ENCODE results near the gene CIBAR2. TPM values are rescaled to one million over a fixed set of nuclear protein-coding genes. Genes with fewer than 3 reads are reported as not detected.

The CIBAR2 gene
- total RNA-seq, 5 donors from 2014 or later (not counting 1 experiment from before 2014, with no cell fraction given): not detected

DNA sequence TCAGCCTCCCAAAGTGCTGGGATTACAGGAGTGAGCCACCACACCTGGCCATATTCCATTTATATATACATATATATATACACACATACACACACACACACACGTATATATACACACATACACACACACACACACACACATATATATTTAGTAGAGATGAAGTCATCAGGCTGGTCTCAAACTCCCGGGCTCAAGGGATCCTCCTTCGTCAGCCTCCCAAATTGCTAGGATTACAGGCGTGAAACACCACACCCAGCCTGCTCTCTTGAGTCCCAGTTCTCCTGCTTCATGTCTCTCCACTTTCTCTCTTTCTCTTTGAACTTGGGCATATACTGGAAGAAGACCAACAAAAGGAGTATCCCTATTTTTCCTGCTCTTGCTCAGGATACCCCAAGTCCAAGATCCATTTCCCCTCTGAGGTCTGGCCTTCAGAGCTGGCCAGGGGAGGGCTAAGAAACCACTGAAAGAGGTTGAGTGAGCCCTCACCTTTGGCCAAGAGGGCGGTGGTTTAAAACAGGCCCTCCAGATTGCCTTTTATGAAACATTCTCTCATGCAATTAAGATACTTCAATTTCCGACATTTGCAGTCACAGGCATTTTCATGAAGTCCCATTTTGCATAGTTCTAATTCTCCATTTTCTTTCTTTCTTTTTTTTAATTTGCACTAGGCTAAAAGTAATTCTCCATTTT lies 37.9 kb downstream of the CIBAR2 start:
- Mint-ChIP-seq H3K4me1 (no peaks in the 10 kb centered on the region), H3K36me3 (peaks cover 43% of the 10 kb centered on the region), H3K27me3 (no peaks in the 10 kb centered on the region), H3K9me3 (no peaks in the 10 kb centered on the region), H3K4me3 (no peak overlapping the region), H3K27ac (no peak overlapping the region)
- ChIA-PET CTCF (no interaction called here), POLR2A (no interaction called here)
- no peak overlapping the region for H3K27ac ChIP-seq (ENCODE audit: low read length)
- ATAC-seq (replicated peaks in 1 of 4): no peak
- peaks cover 7 to 74% of the 10 kb centered on the region in 2 donors for H3K36me3 ChIP-seq (ENCODE audit: control insufficient read depth in 2 of 2, extremely low read depth in 1 of 2, insufficient read depth in 1 of 2, low read length in 1 of 2)
- H3K9me3 ChIP-seq: no peaks in the 10 kb centered on the region
- peaks cover 0 to 3% of the 10 kb centered on the region in 2 experiments for H3K27me3 ChIP-seq (replicated peaks in 1 of 2; ENCODE audit: control insufficient read depth in 2 of 2, extremely low read depth in 1 of 2, insufficient read depth in 2 of 2, low read length in 1 of 2)
- no peak for DNase-seq
- no peak overlapping the region for H3K4me3 ChIP-seq (ENCODE audit: control insufficient read depth in 1 of 2, extremely low read depth in 1 of 2, low read length in 1 of 2)
- no peaks in the 10 kb centered on the region for H3K4me1 ChIP-seq (ENCODE audit: control insufficient read depth in 1 of 2, extremely low read depth in 1 of 2, insufficient read depth in 2 of 2, low read length in 2 of 2)
- WGBS (ENCODE audit: insufficient coverage): 86% methylated on average over 3 of the region's 6 CpGs

- H3K27me3 Mint-ChIP-seq: no peaks in the 10 kb centered on the region
- H3K27ac Mint-ChIP-seq: no peak overlapping the region
- no peaks in the 10 kb centered on the region for H3K9me3 Mint-ChIP-seq
- no peaks in the 10 kb centered on the region for H3K4me1 Mint-ChIP-seq
- ATAC-seq (replicated peaks in 1 of 4) (no peak), DNase-seq (no peak)
- H3K4me1 ChIP-seq (ENCODE audit: control insufficient read depth in 1 of 2, extremely low read depth in 1 of 2, insufficient read depth in 2 of 2, low read length in 2 of 2): no peaks in the 10 kb centered on the region
- H3K36me3 Mint-ChIP-seq: peaks cover 39% of the 10 kb centered on the region
- no peaks in the 10 kb centered on the region for H3K9me3 ChIP-seq
- ChIA-PET CTCF (no interaction called here), POLR2A (interaction anchor here in 1 of 2 donors (0.5 to 0.6 kb wide), 3 partner anchors 18 to 708 kb away, joined by 4 to 9 read pairs (median 8); no protein-coding TSS in a partner anchor)
- no peak overlapping the region for H3K4me3 Mint-ChIP-seq
- H3K27me3 ChIP-seq (replicated peaks in 1 of 2; ENCODE audit: control insufficient read depth in 2 of 2, extremely low read depth in 1 of 2, insufficient read depth in 2 of 2, low read length in 1 of 2): peaks cover 0 to 3% of the 10 kb centered on the region in 2 experiments
- no peak overlapping the region for H3K4me3 ChIP-seq (ENCODE audit: control insufficient read depth in 1 of 2, extremely low read depth in 1 of 2, low read length in 1 of 2)
- peaks cover 7 to 70% of the 10 kb centered on the region in 2 donors for H3K36me3 ChIP-seq (ENCODE audit: control insufficient read depth in 2 of 2, extremely low read depth in 1 of 2, insufficient read depth in 1 of 2, low read length in 1 of 2)
- WGBS (ENCODE audit: insufficient coverage): 95% methylated on average over 11 of the region's 13 CpGs
- no peak overlapping the region for H3K27ac ChIP-seq (ENCODE audit: low read length)
Measured at GRCh38 chr16:85072947-85073346, 39.3 kb downstream of the CIBAR2 start.

DNA sequence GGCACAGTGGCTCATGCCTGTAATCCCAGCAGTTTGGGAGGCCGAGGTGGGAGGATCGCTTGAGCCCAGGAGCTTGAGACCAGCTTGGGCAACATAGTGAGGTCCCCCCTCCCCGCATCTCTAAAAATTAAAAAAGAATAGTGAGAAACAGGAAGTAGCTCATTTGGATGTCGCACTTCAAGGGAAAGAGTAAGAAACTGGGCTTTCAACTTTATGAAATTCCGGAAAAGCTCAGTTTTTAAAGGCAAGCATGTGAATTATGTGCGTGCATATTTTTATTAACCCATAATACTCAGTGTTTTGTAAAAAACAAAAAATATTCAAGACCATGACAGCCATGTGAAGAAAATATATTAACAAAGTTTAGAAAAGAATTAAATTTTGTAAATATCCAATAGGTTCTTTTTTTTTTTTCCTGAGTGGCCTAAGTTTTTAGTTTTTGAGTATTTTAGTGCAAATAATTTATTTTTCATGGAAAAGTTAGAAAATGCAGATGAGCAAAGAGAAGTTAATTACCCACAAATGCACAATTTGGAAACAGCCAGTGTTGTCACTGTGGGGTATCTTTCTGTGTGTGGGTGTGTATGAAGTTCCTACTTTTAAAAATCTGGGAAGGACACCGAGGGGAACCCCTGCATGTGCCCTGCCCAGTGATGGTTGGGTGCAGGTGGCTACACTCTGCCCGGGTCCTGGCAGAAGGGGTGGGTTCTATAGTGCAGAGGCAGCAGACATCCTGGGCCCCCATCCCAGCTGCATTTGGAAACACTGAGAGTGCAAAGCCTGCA lies 40.0 kb downstream of the CIBAR2 start:
- H3K36me3 ChIP-seq (ENCODE audit: control insufficient read depth in 2 of 2, extremely low read depth in 1 of 2, insufficient read depth in 1 of 2, low read length in 1 of 2): peaks cover 10 to 65% of the 10 kb centered on the region in 2 donors

DNA sequence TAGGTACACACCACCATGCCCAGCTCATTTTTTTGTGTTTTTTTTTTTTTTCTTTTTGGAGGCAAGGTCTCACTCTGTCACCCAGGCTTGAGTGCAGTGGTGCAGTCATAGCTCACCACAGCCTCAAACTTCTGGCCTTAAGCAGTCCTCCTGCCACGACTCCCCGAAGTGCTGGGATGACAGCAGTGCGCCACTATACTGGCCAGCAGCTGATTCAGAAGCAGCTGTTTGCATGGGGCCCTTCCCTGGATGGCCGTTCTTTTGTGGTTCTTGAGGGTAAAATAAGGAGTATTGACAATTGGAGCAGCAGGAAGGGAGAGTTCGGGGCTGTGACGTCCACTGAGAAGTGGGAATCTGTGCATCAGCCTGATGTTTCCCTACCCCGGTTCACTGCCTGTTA lies 43.1 kb downstream of the CIBAR2 start:
- WGBS (ENCODE audit: insufficient coverage): 96% methylated on average over 6 of the region's 7 CpGs
- Mint-ChIP-seq H3K36me3 (peaks cover 28% of the 10 kb centered on the region), H3K4me1 (peaks cover 0 to 7% (median 0%) of the 10 kb centered on the region in 3 donors), H3K27me3 (no peaks in the 10 kb centered on the region), H3K9me3 (no peaks in the 10 kb centered on the region), H3K4me3 (no peak overlapping the region), H3K27ac (no peak overlapping the region)
- no peaks in the 10 kb centered on the region for H3K4me1 ChIP-seq (ENCODE audit: control insufficient read depth in 1 of 2, extremely low read depth in 1 of 2, insufficient read depth in 2 of 2, low read length in 2 of 2)
- H3K27ac ChIP-seq (ENCODE audit: low read length): no peak overlapping the region
- DNase-seq (no peak), ATAC-seq (replicated peaks in 1 of 4) (no peak)
- ChIA-PET POLR2A (interaction anchor here in 1 of 2 donors (0.6 kb wide), 2 partner anchors 11 to 96 kb away, joined by 3 to 4 read pairs; no protein-coding TSS in a partner anchor), CTCF (no interaction called here)
- peaks cover 15 to 43% of the 10 kb centered on the region in 2 donors for H3K36me3 ChIP-seq (ENCODE audit: control insufficient read depth in 2 of 2, extremely low read depth in 1 of 2, insufficient read depth in 1 of 2, low read length in 1 of 2)
- peaks cover 0 to 3% of the 10 kb centered on the region in 2 experiments for H3K27me3 ChIP-seq (replicated peaks in 1 of 2; ENCODE audit: control insufficient read depth in 2 of 2, extremely low read depth in 1 of 2, insufficient read depth in 2 of 2, low read length in 1 of 2)
- no peak overlapping the region for H3K4me3 ChIP-seq (ENCODE audit: control insufficient read depth in 1 of 2, extremely low read depth in 1 of 2, low read length in 1 of 2)
- no peaks in the 10 kb centered on the region for H3K9me3 ChIP-seq

More for the DNA sequence above, 40.0 kb downstream of the CIBAR2 start:
- H3K4me1 Mint-ChIP-seq: no peaks in the 10 kb centered on the region
- ChIA-PET POLR2A (interaction anchor here in 1 of 2 donors (0.5 kb wide), 1 partner anchor 18 kb away, joined by 9 read pairs; no protein-coding TSS in a partner anchor), CTCF (no interaction called here)
- WGBS (ENCODE audit: insufficient coverage): 72% methylated on average over 2 of the region's 8 CpGs
- ATAC-seq (replicated peaks in 1 of 4): no peak
- H3K4me3 Mint-ChIP-seq: no peak overlapping the region
- Histone ChIP-seq H3K4me3 (ENCODE audit: control insufficient read depth in 1 of 2, extremely low read depth in 1 of 2, low read length in 1 of 2) (no peak overlapping the region), H3K9me3 (no peaks in the 10 kb centered on the region), H3K27me3 (replicated peaks in 1 of 2; ENCODE audit: control insufficient read depth in 2 of 2, extremely low read depth in 1 of 2, insufficient read depth in 2 of 2, low read length in 1 of 2) (peaks cover 0 to 3% of the 10 kb centered on the region in 2 experiments), H3K27ac (ENCODE audit: low read length) (no peak overlapping the region), H3K4me1 (ENCODE audit: control insufficient read depth in 1 of 2, extremely low read depth in 1 of 2, insufficient read depth in 2 of 2, low read length in 2 of 2) (no peaks in the 10 kb centered on the region)
- H3K36me3 Mint-ChIP-seq: peaks cover 39% of the 10 kb centered on the region
- peak overlapping the region in 1 of 2 donors; percentile 31 for H3K27ac Mint-ChIP-seq
- H3K27me3 Mint-ChIP-seq: no peaks in the 10 kb centered on the region
- DNase-seq: no peak
- H3K9me3 Mint-ChIP-seq: no peaks in the 10 kb centered on the region

DNA sequence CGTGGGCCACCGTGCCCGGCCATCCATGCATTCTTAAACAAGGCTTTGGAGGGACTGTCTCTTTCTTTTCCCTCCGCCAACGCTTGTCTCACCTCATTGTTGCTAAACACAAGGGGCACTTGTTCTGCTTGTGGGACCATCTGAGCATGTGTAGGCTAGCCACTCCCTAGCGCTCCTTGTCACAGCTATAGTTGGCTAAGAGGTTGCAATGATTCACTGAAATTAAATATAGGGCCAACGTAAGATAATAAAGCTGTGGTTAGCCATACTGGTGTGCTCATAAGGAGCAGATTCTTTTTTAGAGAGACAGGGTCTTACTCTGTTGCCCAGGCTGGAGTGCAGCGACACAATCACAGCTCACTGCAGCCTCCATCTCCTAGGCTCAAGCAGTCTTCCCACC lies 43.5 kb downstream of the CIBAR2 start:
- Histone ChIP-seq H3K4me3 (ENCODE audit: control insufficient read depth in 1 of 2, extremely low read depth in 1 of 2, low read length in 1 of 2) (no peak overlapping the region), H3K36me3 (ENCODE audit: control insufficient read depth in 2 of 2, extremely low read depth in 1 of 2, insufficient read depth in 1 of 2, low read length in 1 of 2) (peaks cover 15 to 42% of the 10 kb centered on the region in 2 donors), H3K4me1 (ENCODE audit: control insufficient read depth in 1 of 2, extremely low read depth in 1 of 2, insufficient read depth in 2 of 2, low read length in 2 of 2) (no peaks in the 10 kb centered on the region), H3K27me3 (replicated peaks in 1 of 2; ENCODE audit: control insufficient read depth in 2 of 2, extremely low read depth in 1 of 2, insufficient read depth in 2 of 2, low read length in 1 of 2) (peaks cover 0 to 3% of the 10 kb centered on the region in 2 experiments), H3K27ac (ENCODE audit: low read length) (no peak overlapping the region), H3K9me3 (no peaks in the 10 kb centered on the region)
- POLR2A ChIA-PET: interaction anchor here in 1 of 2 donors (0.6 kb wide), 1 partner anchor 96 kb away, joined by 4 read pairs; no protein-coding TSS in a partner anchor
- H3K4me1 Mint-ChIP-seq: peaks cover 0 to 7% (median 0%) of the 10 kb centered on the region in 3 donors
- H3K4me3 Mint-ChIP-seq: no peak overlapping the region
- DNase-seq: no peak
- no peak overlapping the region for H3K27ac Mint-ChIP-seq
- ATAC-seq (replicated peaks in 1 of 4): no peak
- CTCF ChIA-PET: no interaction called here
- peaks cover 27% of the 10 kb centered on the region for H3K36me3 Mint-ChIP-seq
- no peaks in the 10 kb centered on the region for H3K27me3 Mint-ChIP-seq
- WGBS (ENCODE audit: insufficient coverage): 98% methylated on average over 7 of the region's 8 CpGs
- no peaks in the 10 kb centered on the region for H3K9me3 Mint-ChIP-seq

GRCh38 chr16:85067426-85067825 lies 44.8 kb downstream of the CIBAR2 start:
- peaks cover 0 to 3% of the 10 kb centered on the region in 2 experiments for H3K27me3 ChIP-seq (replicated peaks in 1 of 2; ENCODE audit: control insufficient read depth in 2 of 2, extremely low read depth in 1 of 2, insufficient read depth in 2 of 2, low read length in 1 of 2)
- 80% methylated on average over 5 of the region's 8 CpGs for WGBS (ENCODE audit: insufficient coverage)
- Mint-ChIP-seq H3K27me3 (no peaks in the 10 kb centered on the region), H3K9me3 (no peaks in the 10 kb centered on the region), H3K36me3 (peaks cover 19% of the 10 kb centered on the region), H3K27ac (no peak overlapping the region), H3K4me1 (peaks cover 0 to 17% (median 2%) of the 10 kb centered on the region in 3 donors), H3K4me3 (no peak overlapping the region)
- ChIA-PET POLR2A (no interaction called here), CTCF (interaction anchor here in 1 of 2 donors (1.1 kb wide), 1 partner anchor 20 kb away, joined by 3 read pairs; no protein-coding TSS in a partner anchor)
- H3K4me3 ChIP-seq (ENCODE audit: control insufficient read depth in 1 of 2, extremely low read depth in 1 of 2, low read length in 1 of 2): no peak overlapping the region
- H3K36me3 ChIP-seq (ENCODE audit: control insufficient read depth in 2 of 2, extremely low read depth in 1 of 2, insufficient read depth in 1 of 2, low read length in 1 of 2): peaks cover 11 to 30% of the 10 kb centered on the region in 2 donors
- peaks cover 0 to 6% of the 10 kb centered on the region in 2 experiments for H3K4me1 ChIP-seq (ENCODE audit: control insufficient read depth in 1 of 2, extremely low read depth in 1 of 2, insufficient read depth in 2 of 2, low read length in 2 of 2)
- DNase-seq (no peak), ATAC-seq (replicated peaks in 1 of 4) (no peak)
- no peak overlapping the region for H3K27ac ChIP-seq (ENCODE audit: low read length)
- H3K9me3 ChIP-seq: no peaks in the 10 kb centered on the region

All from T-cell (primary cell).